HG02973 (cell line): ENCODE results near the gene EIF3CL.
A peak's percentile ranks its signal among the peaks of the same experiment; 100 is the strongest.
"Not testable (repeated sequence)": the region's sequence is repeated elsewhere in the genome, so short reads cannot be mapped to it uniquely, and the experiment has no call there.

ENCODE experiments used
- ATAC-seq: cut with Tn5 transposase; IDR thresholded peaks from one replicate; pipeline ENCODE4 v1.9.1; 2021; ENCODE audit warnings: moderate library complexity; ENCODE audit not compliant: unreplicated experiment

The EIF3CL gene

DNA sequence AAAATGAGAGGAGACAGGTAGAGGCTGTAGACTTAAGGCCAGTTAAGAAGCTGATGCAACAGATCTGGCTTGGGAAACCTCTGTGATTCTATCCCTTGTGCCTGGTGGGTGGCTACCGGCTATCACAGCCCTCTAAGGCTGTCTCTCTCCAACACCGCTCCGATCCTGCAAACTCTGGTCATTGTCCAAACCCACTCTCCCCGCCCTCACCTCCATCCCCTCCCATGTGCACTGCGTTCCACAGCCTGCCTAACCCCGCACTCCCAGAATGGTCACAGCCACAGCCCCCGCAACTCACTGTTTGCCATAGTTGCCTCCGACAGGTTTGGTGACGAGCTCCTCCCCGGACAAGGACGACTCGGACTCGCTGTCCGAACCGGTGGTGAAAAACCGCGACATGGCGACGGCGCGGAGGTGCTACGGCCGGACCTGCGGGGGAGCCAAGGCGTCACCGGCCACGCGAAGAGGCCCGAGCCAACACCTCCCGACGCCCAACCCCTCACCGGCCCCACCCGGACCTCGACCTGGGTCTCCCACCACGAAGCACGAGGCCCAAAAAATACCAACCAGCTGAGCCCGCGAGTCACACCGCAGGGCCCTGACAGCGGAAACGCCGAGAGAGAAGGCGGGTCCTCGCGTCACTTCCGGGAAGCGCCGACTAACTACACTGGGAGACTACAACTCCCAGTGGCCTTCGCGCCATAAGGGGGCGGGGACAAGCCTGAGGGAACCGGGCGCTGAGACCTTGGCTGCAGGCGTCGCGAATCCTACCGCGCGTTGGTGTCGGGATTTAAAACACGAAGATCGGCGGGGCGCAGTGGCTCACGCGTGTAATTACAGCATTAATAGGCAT lies at the start of gene EIF3CL:
Gene EIF3CL, minus strand, starts transcription at position 622 of the 853 bp plus-strand sequence. Its CDS starts 223 bp downstream, at position 399.
- peak; percentile 94 for ATAC-seq

GRCh38 chr16:28447081-28447480 lies 43.4 kb upstream of the EIF3CL start:
- not testable (repeated sequence) for ATAC-seq

- not testable (repeated sequence) for ATAC-seq
These were observed 42.7 kb upstream of the EIF3CL start for GRCh38 chr16:28446388-28446787.

- not testable (repeated sequence) for ATAC-seq
These were observed 40.3 kb upstream of the EIF3CL start for GRCh38 chr16:28443943-28444342.

DNA sequence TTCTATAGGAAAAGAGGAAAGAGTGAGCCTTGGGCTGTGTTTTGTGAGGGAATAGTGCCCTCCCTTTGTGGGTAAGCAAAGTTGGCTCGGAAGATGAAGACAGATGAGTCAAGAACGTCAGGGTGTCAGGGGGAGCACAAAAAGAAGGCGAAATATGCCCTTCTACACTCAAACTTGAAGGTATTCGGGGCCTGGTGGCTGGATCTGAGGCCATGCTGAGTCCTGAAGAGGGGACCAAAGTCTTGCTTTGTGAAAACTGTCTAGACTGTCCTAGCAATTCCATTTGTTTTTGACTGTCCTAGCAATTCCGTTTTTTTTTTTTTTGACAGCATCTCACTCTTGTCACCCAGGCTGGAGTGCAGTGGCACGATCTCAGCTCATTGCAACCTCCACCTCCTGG lies 35.3 kb upstream of the EIF3CL start:
- not testable (repeated sequence) for ATAC-seq

DNA sequence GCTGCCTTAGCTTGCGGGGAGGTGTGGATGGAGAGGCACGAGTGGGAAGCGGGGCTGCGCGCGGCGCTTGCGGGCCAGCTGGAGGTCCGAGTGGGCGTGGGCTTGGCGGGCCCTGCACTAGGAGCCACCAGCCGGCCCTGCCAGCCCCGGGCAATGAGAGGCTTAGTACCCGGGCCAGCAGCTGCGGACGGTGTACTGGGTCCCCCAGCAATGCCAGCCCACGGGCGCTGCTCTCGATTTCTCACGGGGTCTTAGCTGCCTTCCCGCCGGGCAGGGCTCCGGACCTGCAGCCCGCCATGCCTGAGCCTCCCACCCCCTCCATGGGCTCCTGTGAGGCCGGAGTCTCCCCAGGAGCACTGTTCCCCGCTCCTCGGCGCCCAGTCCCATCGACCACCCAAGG lies 31.7 kb upstream of the EIF3CL start:
- not testable (repeated sequence) for ATAC-seq

GRCh38 chr16:28426060-28426680 lies 22.5 kb upstream of the EIF3CL start:
- ATAC-seq: not testable (repeated sequence)

DNA sequence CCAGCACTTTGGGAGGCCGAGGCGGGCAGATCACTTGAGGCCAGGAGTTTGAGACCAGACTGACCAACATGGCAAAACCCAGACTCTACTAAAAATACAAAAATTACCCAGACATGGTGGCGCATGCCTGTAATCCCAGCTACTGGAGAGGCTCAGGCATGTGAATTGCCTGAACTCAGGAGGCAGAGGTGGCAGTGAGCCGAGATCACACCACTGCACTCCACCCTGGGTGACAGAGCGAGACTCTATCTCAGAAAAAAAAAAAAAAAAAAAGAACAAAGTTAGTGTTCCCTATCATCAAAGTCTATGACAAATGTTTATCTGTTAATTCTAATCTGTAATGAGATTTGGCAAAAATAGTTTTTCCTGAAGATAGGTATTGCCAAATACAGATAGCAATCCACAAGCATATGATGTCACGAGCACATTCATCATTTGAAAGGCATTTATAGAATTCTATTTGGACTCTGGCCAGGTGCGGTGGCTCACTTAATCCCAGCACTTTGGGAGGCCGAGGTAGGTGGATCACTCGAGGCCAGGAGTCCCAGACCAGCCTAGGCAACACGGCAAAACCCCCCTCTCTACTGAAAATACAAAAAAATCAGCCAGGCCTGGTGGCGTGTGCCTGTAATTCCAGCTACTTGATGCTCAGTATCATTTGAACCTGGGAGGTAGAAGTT lies 17.6 kb upstream of the EIF3CL start:
- ATAC-seq: not testable (repeated sequence)

- ATAC-seq: not testable (repeated sequence)
These were observed 13.4 kb upstream of the EIF3CL start for GRCh38 chr16:28417033-28417432.

- not testable (repeated sequence) for ATAC-seq
These were observed 10.9 kb upstream of the EIF3CL start for GRCh38 chr16:28414530-28414929.

DNA sequence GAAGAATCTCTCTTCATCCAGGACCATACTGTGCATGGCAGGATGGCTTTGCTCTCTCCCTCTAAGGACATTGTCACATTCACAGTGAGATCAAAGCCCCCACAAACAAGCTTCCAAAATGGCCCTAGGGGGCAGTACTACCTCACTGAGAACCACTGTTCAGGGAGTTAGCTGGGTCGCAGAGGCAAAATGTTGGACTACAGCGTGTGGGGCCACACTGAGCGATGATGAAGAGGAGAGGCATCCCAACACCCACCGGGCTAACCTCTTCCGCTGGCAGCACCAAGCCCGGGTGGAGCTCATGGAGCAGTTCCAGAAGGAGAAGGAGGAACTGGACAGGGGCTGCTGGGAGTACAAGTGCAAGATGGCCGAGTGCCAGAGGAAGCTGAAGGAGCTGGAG lies 9.9 kb upstream of the EIF3CL start:
- not testable (repeated sequence) for ATAC-seq

DNA sequence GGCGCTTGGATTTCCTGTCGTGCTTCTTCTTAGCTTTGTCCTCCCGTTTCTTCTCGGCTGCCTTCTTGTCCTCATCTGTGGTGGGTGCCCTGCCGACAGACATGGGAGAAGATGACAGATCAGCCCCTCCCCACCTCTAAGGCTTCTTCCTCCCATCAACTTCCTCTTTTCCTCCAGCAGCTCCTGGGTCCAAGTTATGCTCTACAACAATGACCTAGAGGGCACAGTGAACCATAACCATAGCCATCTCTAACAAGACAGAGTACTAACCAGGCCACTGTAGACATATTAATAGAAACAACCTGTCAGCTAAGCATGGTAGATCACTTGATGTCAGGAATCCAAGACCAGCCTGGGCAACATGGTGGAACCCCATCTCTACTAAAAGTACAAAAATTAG lies 11.6 kb downstream of the EIF3CL start:
- ATAC-seq: not testable (repeated sequence)

DNA sequence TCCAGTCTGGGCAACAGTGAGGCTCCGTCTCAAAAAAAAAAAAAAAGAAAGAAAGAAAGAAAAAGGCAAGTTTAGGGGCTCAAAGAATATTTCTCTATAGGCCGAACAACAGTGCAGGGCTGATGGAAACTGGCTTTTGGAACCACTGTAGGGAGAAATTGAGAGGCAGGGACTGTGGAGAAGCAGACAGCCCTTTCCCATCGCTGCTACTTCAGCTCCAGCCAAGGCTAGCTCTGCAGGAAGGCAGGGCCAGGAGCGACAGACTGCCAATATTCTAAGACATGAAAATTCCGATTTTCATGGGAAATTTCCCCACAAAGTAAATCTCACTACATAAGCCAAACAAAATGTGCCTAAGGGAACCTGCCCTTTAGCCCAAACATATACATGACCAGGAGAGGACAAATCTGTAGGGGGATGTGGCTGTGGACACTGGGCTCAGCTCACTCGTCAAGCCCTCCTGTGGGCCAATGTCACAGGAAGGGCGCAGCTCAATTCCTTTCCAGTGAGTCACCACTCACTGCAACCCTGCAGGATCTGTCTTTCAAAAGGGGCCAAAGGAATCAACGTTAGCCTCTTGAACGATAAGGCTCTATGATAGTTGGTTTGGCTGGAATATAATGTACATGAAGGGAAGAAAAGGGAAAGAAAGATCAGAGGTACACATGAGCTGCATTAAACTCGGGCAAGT lies 21.3 kb downstream of the EIF3CL start:
- not testable (repeated sequence) for ATAC-seq

GRCh38 chr16:28377822-28378221 lies 25.8 kb downstream of the EIF3CL start:
- not testable (repeated sequence) for ATAC-seq

DNA sequence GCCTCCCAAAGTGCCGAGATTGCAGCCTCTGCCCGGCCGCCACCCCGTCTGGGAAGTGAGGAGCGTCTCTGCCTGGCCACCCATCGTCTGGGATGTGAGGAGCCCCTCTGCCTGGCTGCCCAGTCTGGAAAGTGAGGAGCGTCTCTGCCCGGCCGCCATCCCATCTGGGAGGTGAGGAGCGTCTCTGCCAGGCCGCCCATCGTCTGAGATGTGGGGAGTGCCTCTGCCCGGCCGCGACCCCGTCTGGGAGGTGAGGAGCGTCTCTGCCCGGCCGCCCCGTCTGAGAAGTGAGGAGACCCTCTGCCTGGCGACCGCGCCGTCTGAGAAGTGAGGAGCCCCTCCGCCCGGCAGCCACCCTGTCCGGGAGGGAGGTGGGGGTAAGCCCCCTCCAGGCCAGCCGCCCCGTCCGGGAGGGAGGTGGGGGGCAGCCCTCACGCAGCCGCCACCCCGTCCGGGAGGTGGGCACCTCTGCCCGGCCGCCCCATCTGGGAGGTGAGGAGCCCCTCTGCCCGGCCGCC lies 26.5 kb downstream of the EIF3CL start:
- ATAC-seq: not testable (repeated sequence)

DNA sequence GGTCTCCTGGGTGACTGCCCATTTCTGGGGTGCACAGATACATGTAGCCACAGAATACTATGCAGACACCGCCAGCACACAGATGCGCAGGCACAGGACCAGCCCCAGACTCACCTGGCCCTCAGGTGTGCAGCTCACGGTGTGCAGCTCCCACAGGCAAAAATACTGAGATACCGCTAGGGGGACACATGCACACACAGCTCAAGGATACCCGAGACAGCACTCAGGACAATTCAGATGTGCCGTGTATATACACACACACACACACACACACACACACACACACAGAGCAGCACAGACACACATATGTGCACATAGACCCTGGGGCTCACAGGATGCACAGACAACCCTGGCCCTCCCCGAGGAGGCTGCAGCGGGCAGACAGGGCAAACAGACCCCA lies 28.5 kb downstream of the EIF3CL start:
- not testable (repeated sequence) for ATAC-seq

DNA sequence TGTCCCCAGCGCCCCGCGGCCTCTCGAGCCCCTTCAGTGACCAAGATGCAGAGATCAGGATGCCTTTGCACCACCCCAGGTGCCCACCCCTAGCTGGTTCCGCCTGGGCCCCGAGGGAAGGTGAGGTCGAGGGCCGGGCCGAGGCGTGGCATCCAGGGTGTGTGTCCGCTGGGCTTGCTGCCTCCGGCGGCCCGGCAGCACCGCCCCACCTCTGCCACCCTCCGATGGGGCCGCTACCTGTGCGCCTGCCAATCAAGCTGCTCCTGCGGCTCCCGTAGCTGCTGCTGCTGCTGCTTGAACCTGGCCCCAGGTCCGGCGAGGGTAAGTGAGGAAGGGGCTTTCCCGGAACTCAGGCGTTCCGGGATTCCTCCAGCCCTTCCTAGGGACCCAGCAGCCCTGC lies 29.4 kb downstream of the EIF3CL start:
- not testable (repeated sequence) for ATAC-seq

DNA sequence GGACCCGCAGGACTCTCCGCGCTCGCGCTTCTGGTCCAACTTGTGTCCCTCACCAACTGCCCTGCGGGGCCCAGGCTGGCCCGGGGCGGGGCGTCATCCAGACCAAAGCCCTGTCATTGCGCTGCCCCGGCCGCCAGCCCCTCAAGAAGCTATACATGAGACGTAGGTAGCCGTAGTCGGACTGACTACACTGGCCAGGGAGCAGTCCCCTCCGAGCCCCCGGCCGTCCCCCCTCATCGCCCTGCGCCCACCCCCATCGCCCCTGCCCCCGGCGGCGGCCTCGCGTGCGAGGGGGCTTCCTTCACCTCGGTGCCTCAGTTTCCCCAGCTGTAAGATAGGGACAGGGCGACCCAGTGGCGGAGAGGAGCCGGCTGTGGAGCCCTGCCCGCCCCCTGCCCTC lies 35.7 kb downstream of the EIF3CL start:
- ATAC-seq: not testable (repeated sequence)

GRCh38 chr16:28364268-28365173 lies 39.1 kb downstream of the EIF3CL start:
- peak; percentile 94 for ATAC-seq

GRCh38 chr16:28363408-28363807 lies 40.2 kb downstream of the EIF3CL start, which contains the start of gene NPIPB6:
Gene NPIPB6, minus strand, starts transcription at chr16:28363508. Its CDS starts 686 bp downstream, at chr16:28362822.
- not testable (repeated sequence) for ATAC-seq
